Measurements from ENCODE around the gene LY6G5B. TPM values are rescaled to one million over a fixed set of nuclear protein-coding genes. Genes with fewer than 3 reads are reported as not detected.
A peak's percentile ranks its signal among the peaks of the same experiment; 100 is the strongest.

The LY6G5B gene
- total RNA-seq, 1 donor from 2014 or later, result 2.8 TPM

- no peak for DNase-seq (ENCODE audit: low spot score)
- no peak for TF ChIP-seq EZH2phosphoT487 (IDR thresholded peaks at IDR 0.05)
- TF ChIP-seq EZH2 (IDR thresholded peaks at IDR 0.05), result no peak
- TF ChIP-seq CTCF (IDR thresholded peaks at IDR 0.05), result no peak
- peaks cover 55% of the 10 kb centered on the region for H3F3A ChIP-seq (ENCODE audit: low read depth)
- Mint-ChIP-seq H3K27ac (no peak overlapping the region), H3K9me3 (no peaks in the 10 kb centered on the region), H3K4me3 (no peak overlapping the region), H3K27me3 (ENCODE audit: insufficient read depth, low read depth) (peaks cover 13% of the 10 kb centered on the region), H3K4me1 (peaks cover 10% of the 10 kb centered on the region), H3K36me3 (peaks cover 72% of the 10 kb centered on the region)
- no peak overlapping the region for H3K9ac ChIP-seq
- H3K27ac ChIP-seq, result no peak overlapping the region
- H4K20me1 ChIP-seq (ENCODE audit: low read depth), result peaks cover 91% of the 10 kb centered on the region
- no peaks in the 10 kb centered on the region for H3K9me3 ChIP-seq (ENCODE audit: low read depth)
- H3K4me3 ChIP-seq, result no peak overlapping the region
- no peak overlapping the region for H2AFZ ChIP-seq (replicated peaks)
- no peaks in the 10 kb centered on the region for H3K27me3 ChIP-seq
- peaks cover 11% of the 10 kb centered on the region for H3K4me1 ChIP-seq
- H3K4me2 ChIP-seq, result no peak overlapping the region
- peaks cover 82% of the 10 kb centered on the region for H3K79me2 ChIP-seq (ENCODE audit: low read depth)
- peaks cover 39% of the 10 kb centered on the region for H3K36me3 ChIP-seq
Measured at GRCh38 chr6:31626952-31627351, 42.8 kb upstream of the LY6G5B start.

- Histone ChIP-seq H3K27me3 (no peaks in the 10 kb centered on the region), H3K4me1 (peaks cover 3% of the 10 kb centered on the region), H2AFZ (replicated peaks) (no peak overlapping the region), H3F3A (ENCODE audit: low read depth) (peaks cover 55% of the 10 kb centered on the region), H3K4me3 (no peak overlapping the region), H3K9ac (no peak overlapping the region), H4K20me1 (ENCODE audit: low read depth) (peaks cover 91% of the 10 kb centered on the region), H3K9me3 (ENCODE audit: low read depth) (no peaks in the 10 kb centered on the region), H3K79me2 (ENCODE audit: low read depth) (peaks cover 82% of the 10 kb centered on the region), H3K27ac (no peak overlapping the region), H3K4me2 (no peak overlapping the region), H3K36me3 (peaks cover 36% of the 10 kb centered on the region)
- H3K4me3 Mint-ChIP-seq, result peak overlapping the region; percentile 11
- H3K36me3 Mint-ChIP-seq, result peaks cover 65% of the 10 kb centered on the region
- H3K4me1 Mint-ChIP-seq, result peaks cover 2% of the 10 kb centered on the region
- H3K9me3 Mint-ChIP-seq, result no peaks in the 10 kb centered on the region
- no peak overlapping the region for H3K27ac Mint-ChIP-seq
- TF ChIP-seq EZH2phosphoT487 (IDR thresholded peaks at IDR 0.05) (no peak), EZH2 (IDR thresholded peaks at IDR 0.05) (no peak), CTCF (IDR thresholded peaks at IDR 0.05) (no peak)
- peaks cover 13% of the 10 kb centered on the region for H3K27me3 Mint-ChIP-seq (ENCODE audit: insufficient read depth, low read depth)
- DNase-seq (ENCODE audit: low spot score), result no peak
Measured at GRCh38 chr6:31627690-31628287, 42.0 kb upstream of the LY6G5B start.

- no peaks in the 10 kb centered on the region for H3K9me3 Mint-ChIP-seq
- no peak for TF ChIP-seq CTCF (IDR thresholded peaks at IDR 0.05)
- no peak for TF ChIP-seq EZH2phosphoT487 (IDR thresholded peaks at IDR 0.05)
- no peak for TF ChIP-seq EZH2 (IDR thresholded peaks at IDR 0.05)
- Histone ChIP-seq H3K79me2 (ENCODE audit: low read depth) (peaks cover 80% of the 10 kb centered on the region), H3K9ac (no peak overlapping the region), H3K4me2 (no peak overlapping the region), H3K4me3 (no peak overlapping the region), H2AFZ (replicated peaks) (no peak overlapping the region), H3K4me1 (no peaks in the 10 kb centered on the region), H3K27me3 (no peaks in the 10 kb centered on the region), H4K20me1 (ENCODE audit: low read depth) (peaks cover 89% of the 10 kb centered on the region), H3F3A (ENCODE audit: low read depth) (peaks cover 62% of the 10 kb centered on the region), H3K27ac (no peak overlapping the region), H3K9me3 (ENCODE audit: low read depth) (no peaks in the 10 kb centered on the region), H3K36me3 (peaks cover 31% of the 10 kb centered on the region)
- H3K4me1 Mint-ChIP-seq, result peaks cover 2% of the 10 kb centered on the region
- no peak overlapping the region for H3K4me3 Mint-ChIP-seq
- H3K27ac Mint-ChIP-seq, result no peak overlapping the region
- H3K36me3 Mint-ChIP-seq, result peaks cover 64% of the 10 kb centered on the region
- no peak for DNase-seq (ENCODE audit: low spot score)
- peaks cover 13% of the 10 kb centered on the region for H3K27me3 Mint-ChIP-seq (ENCODE audit: insufficient read depth, low read depth)
Measured at GRCh38 chr6:31629014-31629413, 40.8 kb upstream of the LY6G5B start.

Data from neural progenitor cell (in vitro differentiated cells).